ENCODE results near the gene GAD2.

Gene GAD2

GRCh38 chr10:26232174-26232573 lies 15.6 kb downstream of the GAD2 start:
- Histone ChIP-seq H4K8ac (ENCODE audit: low read depth, low read length) (no peak overlapping the region), H3K4me3 (ENCODE audit: low read depth, low read length) (no peak overlapping the region), H3K4ac (ENCODE audit: low read depth, low read length) (no peak overlapping the region), H2BK5ac (ENCODE audit: low read depth, low read length, poor library complexity) (no peak overlapping the region), H3K27me3 (ENCODE audit: insufficient read depth, low read length) (no peaks in the 10 kb centered on the region), H2AFZ (ENCODE audit: insufficient read depth, low read length, poor library complexity) (no peak overlapping the region), H3K14ac (ENCODE audit: low read length) (no peak overlapping the region), H3K23ac (ENCODE audit: low read length) (no peak overlapping the region), H3K4me2 (ENCODE audit: low read length) (no peak overlapping the region), H3K9me3 (ENCODE audit: insufficient read depth, low read depth, low read length) (no peaks in the 10 kb centered on the region), H3K4me1 (ENCODE audit: control insufficient read depth in 1 of 2, insufficient read depth in 2 of 2, low read length in 2 of 2) (no peaks in the 10 kb centered on the region), H3K27ac (ENCODE audit: low read depth, low read length) (no peak overlapping the region), H3K36me3 (ENCODE audit: control insufficient read depth in 1 of 2, insufficient read depth in 2 of 2, low read length in 2 of 2) (no peaks in the 10 kb centered on the region), H3K9ac (ENCODE audit: low read length) (no peak overlapping the region), H2BK12ac (ENCODE audit: low read length) (no peak overlapping the region), H3K79me2 (ENCODE audit: control insufficient read depth, insufficient read depth, low read length, poor library complexity) (no peaks in the 10 kb centered on the region), H3K18ac (ENCODE audit: low read length) (no peak overlapping the region), H4K12ac (ENCODE audit: low read depth, low read length) (no peak overlapping the region), H3K79me1 (ENCODE audit: low read length) (no peaks in the 10 kb centered on the region), H2AK5ac (ENCODE audit: low read length) (no peak overlapping the region), H2BK120ac (ENCODE audit: insufficient read depth, low read length, poor library complexity) (no peak overlapping the region), H4K91ac (ENCODE audit: low read depth, low read length) (no peak overlapping the region)
- DNase-seq = no peak
- WGBS (ENCODE audit: extremely low coverage, insufficient coverage, insufficient read length) = no CpG with 5 or more reads among the region's 5 CpGs

GRCh38 chr10:26235761-26236160 lies 19.2 kb downstream of the GAD2 start:
- Histone ChIP-seq H3K27ac (ENCODE audit: low read depth, low read length) (no peak overlapping the region), H3K14ac (ENCODE audit: low read length) (no peak overlapping the region), H3K4me2 (ENCODE audit: low read length) (no peak overlapping the region), H3K9me3 (ENCODE audit: insufficient read depth, low read depth, low read length) (no peaks in the 10 kb centered on the region), H4K8ac (ENCODE audit: low read depth, low read length) (no peak overlapping the region), H3K4ac (ENCODE audit: low read depth, low read length) (no peak overlapping the region), H3K23ac (ENCODE audit: low read length) (no peak overlapping the region), H3K4me3 (ENCODE audit: low read depth, low read length) (no peak overlapping the region), H2BK12ac (ENCODE audit: low read length) (no peak overlapping the region), H4K91ac (ENCODE audit: low read depth, low read length) (no peak overlapping the region), H3K9ac (ENCODE audit: low read length) (no peak overlapping the region), H3K18ac (ENCODE audit: low read length) (no peak overlapping the region), H4K12ac (ENCODE audit: low read depth, low read length) (no peak overlapping the region), H3K4me1 (ENCODE audit: control insufficient read depth in 1 of 2, insufficient read depth in 2 of 2, low read length in 2 of 2) (no peaks in the 10 kb centered on the region), H3K36me3 (ENCODE audit: control insufficient read depth in 1 of 2, insufficient read depth in 2 of 2, low read length in 2 of 2) (no peaks in the 10 kb centered on the region), H2AFZ (ENCODE audit: insufficient read depth, low read length, poor library complexity) (no peak overlapping the region), H2BK5ac (ENCODE audit: low read depth, low read length, poor library complexity) (no peak overlapping the region), H3K27me3 (ENCODE audit: insufficient read depth, low read length) (no peaks in the 10 kb centered on the region), H3K79me1 (ENCODE audit: low read length) (no peaks in the 10 kb centered on the region), H2AK5ac (ENCODE audit: low read length) (no peak overlapping the region), H3K79me2 (ENCODE audit: control insufficient read depth, insufficient read depth, low read length, poor library complexity) (no peaks in the 10 kb centered on the region), H2BK120ac (ENCODE audit: insufficient read depth, low read length, poor library complexity) (no peak overlapping the region)
- no CpG with 5 or more reads among the region's 6 CpGs for WGBS (ENCODE audit: extremely low coverage, insufficient coverage, insufficient read length)
- no peak for DNase-seq

GRCh38 chr10:26238378-26238777 lies 21.8 kb downstream of the GAD2 start:
- H3K27ac ChIP-seq (ENCODE audit: low read depth, low read length) = no peak overlapping the region
- H2AFZ ChIP-seq (ENCODE audit: insufficient read depth, low read length, poor library complexity) = no peak overlapping the region
- H4K91ac ChIP-seq (ENCODE audit: low read depth, low read length) = no peak overlapping the region
- no peak overlapping the region for H2BK12ac ChIP-seq (ENCODE audit: low read length)
- no peaks in the 10 kb centered on the region for H3K9me3 ChIP-seq (ENCODE audit: insufficient read depth, low read depth, low read length)
- no peak overlapping the region for H2BK120ac ChIP-seq (ENCODE audit: insufficient read depth, low read length, poor library complexity)
- H3K4ac ChIP-seq (ENCODE audit: low read depth, low read length) = no peak overlapping the region
- H3K4me1 ChIP-seq (ENCODE audit: control insufficient read depth in 1 of 2, insufficient read depth in 2 of 2, low read length in 2 of 2) = no peaks in the 10 kb centered on the region
- no peak overlapping the region for H3K4me2 ChIP-seq (ENCODE audit: low read length)
- H4K8ac ChIP-seq (ENCODE audit: low read depth, low read length) = no peak overlapping the region
- no peaks in the 10 kb centered on the region for H3K79me1 ChIP-seq (ENCODE audit: low read length)
- H3K23ac ChIP-seq (ENCODE audit: low read length) = no peak overlapping the region
- H2BK5ac ChIP-seq (ENCODE audit: low read depth, low read length, poor library complexity) = no peak overlapping the region
- no CpG with 5 or more reads among the region's 2 CpGs for whole genome bisulfite sequencing (ENCODE audit: extremely low coverage, insufficient coverage, insufficient read length)
- no peaks in the 10 kb centered on the region for H3K36me3 ChIP-seq (ENCODE audit: control insufficient read depth in 1 of 2, insufficient read depth in 2 of 2, low read length in 2 of 2)
- no peak overlapping the region for H3K4me3 ChIP-seq (ENCODE audit: low read depth, low read length)
- H3K18ac ChIP-seq (ENCODE audit: low read length) = no peak overlapping the region
- H3K14ac ChIP-seq (ENCODE audit: low read length) = no peak overlapping the region
- DNase-seq = no peak
- H3K79me2 ChIP-seq (ENCODE audit: control insufficient read depth, insufficient read depth, low read length, poor library complexity) = no peaks in the 10 kb centered on the region
- H3K27me3 ChIP-seq (ENCODE audit: insufficient read depth, low read length) = no peaks in the 10 kb centered on the region
- no peak overlapping the region for H4K12ac ChIP-seq (ENCODE audit: low read depth, low read length)
- no peak overlapping the region for H3K9ac ChIP-seq (ENCODE audit: low read length)
- H2AK5ac ChIP-seq (ENCODE audit: low read length) = no peak overlapping the region

- no peak overlapping the region for H4K8ac ChIP-seq (ENCODE audit: low read depth, low read length)
- H3K4me3 ChIP-seq (ENCODE audit: low read depth, low read length) = no peak overlapping the region
- H2BK120ac ChIP-seq (ENCODE audit: insufficient read depth, low read length, poor library complexity) = no peak overlapping the region
- no peaks in the 10 kb centered on the region for H3K79me2 ChIP-seq (ENCODE audit: control insufficient read depth, insufficient read depth, low read length, poor library complexity)
- H4K91ac ChIP-seq (ENCODE audit: low read depth, low read length) = no peak overlapping the region
- WGBS (ENCODE audit: extremely low coverage, insufficient coverage, insufficient read length) = no CpG with 5 or more reads among the region's 5 CpGs
- H4K12ac ChIP-seq (ENCODE audit: low read depth, low read length) = no peak overlapping the region
- H2AFZ ChIP-seq (ENCODE audit: insufficient read depth, low read length, poor library complexity) = no peak overlapping the region
- no peak overlapping the region for H3K4ac ChIP-seq (ENCODE audit: low read depth, low read length)
- peaks cover under 1 to 3% of the 10 kb centered on the region in 2 experiments for H3K4me1 ChIP-seq (ENCODE audit: control insufficient read depth in 1 of 2, insufficient read depth in 2 of 2, low read length in 2 of 2)
- no peak overlapping the region for H3K4me2 ChIP-seq (ENCODE audit: low read length)
- no peak overlapping the region for H3K18ac ChIP-seq (ENCODE audit: low read length)
- H2BK5ac ChIP-seq (ENCODE audit: low read depth, low read length, poor library complexity) = no peak overlapping the region
- H3K9me3 ChIP-seq (ENCODE audit: insufficient read depth, low read depth, low read length) = no peaks in the 10 kb centered on the region
- H2BK12ac ChIP-seq (ENCODE audit: low read length) = no peak overlapping the region
- no peak overlapping the region for H3K14ac ChIP-seq (ENCODE audit: low read length)
- no peak overlapping the region for H3K23ac ChIP-seq (ENCODE audit: low read length)
- no peaks in the 10 kb centered on the region for H3K36me3 ChIP-seq (ENCODE audit: control insufficient read depth in 1 of 2, insufficient read depth in 2 of 2, low read length in 2 of 2)
- no peak overlapping the region for H3K9ac ChIP-seq (ENCODE audit: low read length)
- H3K27ac ChIP-seq (ENCODE audit: low read depth, low read length) = no peak overlapping the region
- H3K79me1 ChIP-seq (ENCODE audit: low read length) = no peaks in the 10 kb centered on the region
- DNase-seq = no peak
- H3K27me3 ChIP-seq (ENCODE audit: insufficient read depth, low read length) = no peaks in the 10 kb centered on the region
- no peak overlapping the region for H2AK5ac ChIP-seq (ENCODE audit: low read length)
These were observed 26.3 kb downstream of the GAD2 start for GRCh38 chr10:26242706-26243350.
